NCI-H2196 treated with DMSO at 0.1 percent for 48 hours (cell line): ENCODE measurements around the gene SLC39A11.

Experiments
- DNase-seq: peaks from one replicate; lab custom pipeline; 2025; ENCODE audit not compliant: unreplicated experiment; lab: John Stamatoyannopoulos, UW

Gene SLC39A11

DNA sequence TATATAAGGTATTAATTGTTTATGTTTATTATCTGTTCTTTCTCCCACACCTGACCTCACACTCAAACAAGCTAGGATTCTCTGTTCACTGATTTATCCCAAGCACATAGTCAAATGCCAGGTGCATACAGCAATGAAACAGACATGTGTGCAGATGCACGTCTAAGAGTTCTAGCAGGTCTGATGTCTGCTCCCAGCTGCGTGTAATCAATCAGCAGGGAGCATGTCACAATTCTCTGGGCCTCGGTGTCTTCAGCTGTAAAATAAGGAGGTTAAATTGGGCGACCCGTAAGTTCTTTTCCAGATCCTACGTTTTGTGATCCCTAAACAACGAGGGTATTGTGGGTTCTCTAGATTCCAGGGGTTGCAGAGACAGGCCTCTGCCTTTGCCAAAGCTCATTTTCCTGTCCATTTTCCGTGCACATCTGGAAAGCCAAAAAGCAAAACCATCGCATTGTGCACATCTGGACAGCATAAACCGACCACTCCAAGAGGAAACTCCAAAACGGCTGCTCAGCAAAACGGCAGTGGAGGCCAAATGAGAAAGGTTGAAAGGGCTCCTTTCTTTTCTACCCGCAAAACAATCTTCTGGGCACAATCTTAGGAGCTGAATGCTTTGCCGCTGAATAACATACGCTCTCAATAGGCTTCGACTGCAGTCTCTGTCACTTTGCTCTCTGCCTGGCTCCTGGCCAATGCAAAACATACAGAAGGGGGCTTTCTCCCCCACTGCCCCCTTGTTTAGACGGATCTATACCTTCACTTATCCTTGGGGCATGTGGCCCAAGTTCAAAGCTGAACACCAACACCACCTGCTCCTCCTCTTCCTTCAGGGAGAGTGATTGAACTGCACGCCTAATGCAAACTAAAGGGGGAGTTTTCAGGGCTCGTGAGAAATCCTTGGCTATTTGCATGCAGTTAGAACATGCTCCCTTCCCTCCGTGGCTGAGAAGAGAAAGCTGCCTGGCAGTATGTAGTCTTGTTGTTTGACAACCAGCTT, 426.3 kb downstream of the SLC39A11 start:
- no peak for DNase-seq

DNA sequence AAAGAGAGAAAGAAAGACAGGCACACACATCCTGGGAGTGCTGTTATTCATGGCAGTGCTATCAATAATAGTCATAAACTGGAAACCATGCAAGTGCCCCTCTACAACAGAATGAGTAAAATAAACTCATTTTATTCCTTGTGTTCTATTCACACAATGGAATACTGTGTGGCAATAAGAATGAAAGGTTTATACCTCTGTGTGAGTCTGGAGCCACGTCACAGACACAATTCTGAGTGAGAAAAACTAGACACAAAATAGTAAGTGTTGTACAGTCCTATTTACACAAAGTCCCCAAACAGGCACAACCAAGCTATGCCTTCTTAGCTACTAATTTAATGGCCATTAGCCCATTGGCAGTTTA, 429.7 kb downstream of the SLC39A11 start:
- no peak for DNase-seq

DNA sequence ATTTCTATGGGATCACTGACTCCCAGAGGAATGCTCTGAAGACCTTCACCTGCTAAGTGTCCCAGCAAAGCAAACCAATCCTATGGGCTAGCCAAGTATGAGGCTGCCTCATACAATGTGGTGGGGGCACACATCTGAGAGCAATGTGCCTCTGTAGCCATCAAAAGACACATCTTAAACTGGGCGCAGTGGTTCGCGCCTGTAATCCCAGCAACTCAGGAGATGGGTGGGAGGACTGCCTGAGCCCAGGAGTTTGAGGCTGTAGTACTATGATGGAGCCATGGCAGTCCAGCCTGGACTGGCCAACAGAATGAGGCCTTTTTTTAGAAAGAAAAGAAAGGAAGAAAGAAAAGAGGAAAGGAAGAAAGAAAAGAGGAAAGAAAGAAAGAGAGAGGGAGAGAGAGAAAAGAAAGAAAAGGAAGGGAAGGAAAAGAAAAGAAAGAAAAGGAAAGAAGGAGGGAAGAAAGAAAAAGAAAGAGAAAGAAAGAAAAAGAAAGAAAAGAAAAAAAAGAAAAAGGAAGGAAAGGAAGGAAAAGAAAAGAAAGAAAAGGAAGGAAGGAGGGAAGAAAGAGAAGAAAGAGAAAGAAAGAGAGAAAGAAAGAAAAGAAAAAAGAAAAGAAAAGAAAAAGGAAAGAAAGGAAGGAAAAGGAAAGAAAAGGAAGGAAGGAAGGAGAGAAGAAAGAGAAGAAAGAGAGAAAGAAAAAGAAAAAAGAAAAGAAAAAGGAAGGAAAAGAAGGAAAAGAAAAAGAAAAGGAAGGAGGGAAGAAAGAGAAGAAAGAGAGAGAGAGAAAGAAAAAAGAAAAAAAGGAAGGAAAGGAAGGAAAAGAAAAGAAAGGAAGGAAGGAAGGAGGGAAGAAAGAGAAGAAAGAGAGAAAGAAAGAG, 430.3 kb downstream of the SLC39A11 start:
- no peak for DNase-seq

DNA sequence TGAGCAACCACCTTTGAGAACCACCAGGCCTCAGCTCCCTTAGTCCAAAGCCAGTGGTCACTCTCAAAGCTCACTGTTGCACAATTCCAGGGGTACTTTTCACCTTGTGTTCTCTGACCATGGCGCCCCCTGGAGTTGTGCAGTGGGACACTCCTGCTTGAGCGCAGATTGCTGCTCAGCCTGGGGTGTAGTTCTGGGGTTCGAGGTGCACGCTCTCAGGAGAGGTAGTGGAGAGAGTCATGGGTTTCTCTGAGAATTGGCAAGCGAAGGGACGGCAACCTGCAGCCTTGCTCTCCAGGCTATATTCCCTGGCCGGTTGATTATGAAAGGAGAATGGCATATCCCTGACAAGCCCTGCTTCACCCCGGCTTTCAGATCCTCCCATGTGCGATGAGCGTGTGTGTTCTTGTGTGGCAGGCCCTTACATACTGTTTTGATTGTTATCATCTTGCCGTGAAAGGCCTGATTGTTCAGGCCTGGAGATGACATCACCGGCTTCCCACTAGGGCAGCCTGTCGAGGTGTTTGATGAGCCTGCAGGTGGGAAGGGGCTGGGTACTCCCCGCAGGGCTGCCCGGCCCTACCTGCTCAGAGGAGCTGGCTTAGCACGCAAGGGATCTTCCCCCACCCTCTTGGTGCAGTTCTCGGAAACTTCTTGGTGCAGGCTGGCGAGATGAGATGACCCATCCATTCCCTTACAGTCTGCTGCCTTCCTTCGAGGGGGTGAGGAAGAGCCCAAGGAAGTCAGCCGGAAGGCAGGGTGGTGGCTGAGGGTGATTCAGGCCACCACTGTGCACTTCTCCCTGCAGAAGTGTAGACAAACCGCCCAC, 431.2 kb downstream of the SLC39A11 start:
- no peak for DNase-seq

DNA sequence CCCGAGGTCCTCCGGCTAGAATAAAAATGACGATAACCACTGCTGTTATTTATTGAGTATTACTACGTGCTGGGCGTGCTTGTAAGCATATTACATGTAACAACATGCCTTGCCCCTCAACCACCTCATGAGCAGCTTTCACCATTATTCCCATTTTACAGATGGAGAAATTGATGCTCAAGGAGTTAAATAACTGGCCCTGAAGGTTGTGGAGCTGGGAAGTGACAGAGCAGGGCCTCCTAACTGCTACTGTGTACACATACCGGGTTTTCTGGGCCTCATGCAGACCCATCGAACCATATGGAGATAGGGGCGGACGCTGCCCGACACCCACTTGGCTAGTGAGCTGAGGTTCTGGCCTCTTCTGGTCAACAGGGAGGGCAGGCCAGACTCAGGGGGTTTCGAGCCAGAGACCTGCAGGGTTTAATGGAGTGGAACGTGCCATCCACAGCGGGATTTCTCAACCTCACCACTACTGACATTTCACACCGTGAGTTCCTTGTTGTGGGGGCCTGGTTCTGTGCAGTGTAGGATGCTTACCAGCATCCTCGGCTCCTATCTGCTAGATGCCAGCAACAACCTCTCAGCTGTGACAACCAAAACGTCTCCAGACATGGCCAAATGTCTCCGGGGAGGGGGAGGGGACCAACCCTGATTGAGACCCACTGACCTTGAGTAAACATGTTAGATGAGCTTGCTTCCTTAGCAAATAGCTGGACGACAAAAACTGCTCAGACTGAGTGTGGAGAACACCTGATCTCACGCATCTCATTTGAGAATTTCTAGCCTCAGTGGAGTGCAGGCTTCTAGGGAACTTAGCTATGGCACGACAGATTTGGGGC, 432.0 kb downstream of the SLC39A11 start:
- DNase-seq, result no peak

DNA sequence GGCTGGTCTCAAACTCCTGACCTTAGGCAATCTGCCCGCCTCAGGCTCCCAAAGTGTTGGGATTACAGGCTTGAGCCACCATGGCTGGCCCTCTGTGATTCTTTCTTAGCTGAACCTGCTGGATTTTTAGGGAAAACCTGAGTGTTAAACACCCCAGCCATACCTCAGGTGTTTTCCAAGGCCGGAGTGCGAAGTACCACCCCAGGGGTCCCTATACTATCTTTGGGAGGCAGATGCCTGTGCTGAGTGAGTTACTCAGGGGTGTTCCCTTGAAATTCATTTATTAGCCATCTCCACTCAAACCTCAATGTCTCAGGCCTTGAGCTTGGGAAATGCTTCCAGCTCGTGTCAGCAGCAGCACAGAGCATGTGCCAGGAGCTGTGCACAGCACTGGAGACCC, 432.7 kb downstream of the SLC39A11 start:
- DNase-seq, result no peak

DNA sequence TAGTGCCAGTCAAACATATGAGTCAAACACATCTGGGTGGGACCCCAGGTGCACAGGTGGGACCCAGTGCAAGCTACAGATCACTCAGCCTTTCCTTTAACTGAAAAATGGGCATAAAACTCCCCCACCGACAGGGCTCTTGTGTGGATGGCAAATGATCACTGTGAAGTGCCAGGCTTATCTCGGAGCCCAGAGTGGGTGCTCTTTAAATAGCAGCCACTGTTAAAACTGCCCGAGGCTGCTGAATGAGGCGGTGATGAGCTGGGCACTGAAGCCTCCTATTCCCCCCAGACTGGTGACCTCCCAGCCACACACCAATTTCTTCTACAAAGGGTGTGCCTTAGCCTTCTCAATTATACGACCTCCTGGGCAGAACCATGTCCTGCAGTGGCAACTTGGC, 433.8 kb downstream of the SLC39A11 start:
- no peak for DNase-seq

DNA sequence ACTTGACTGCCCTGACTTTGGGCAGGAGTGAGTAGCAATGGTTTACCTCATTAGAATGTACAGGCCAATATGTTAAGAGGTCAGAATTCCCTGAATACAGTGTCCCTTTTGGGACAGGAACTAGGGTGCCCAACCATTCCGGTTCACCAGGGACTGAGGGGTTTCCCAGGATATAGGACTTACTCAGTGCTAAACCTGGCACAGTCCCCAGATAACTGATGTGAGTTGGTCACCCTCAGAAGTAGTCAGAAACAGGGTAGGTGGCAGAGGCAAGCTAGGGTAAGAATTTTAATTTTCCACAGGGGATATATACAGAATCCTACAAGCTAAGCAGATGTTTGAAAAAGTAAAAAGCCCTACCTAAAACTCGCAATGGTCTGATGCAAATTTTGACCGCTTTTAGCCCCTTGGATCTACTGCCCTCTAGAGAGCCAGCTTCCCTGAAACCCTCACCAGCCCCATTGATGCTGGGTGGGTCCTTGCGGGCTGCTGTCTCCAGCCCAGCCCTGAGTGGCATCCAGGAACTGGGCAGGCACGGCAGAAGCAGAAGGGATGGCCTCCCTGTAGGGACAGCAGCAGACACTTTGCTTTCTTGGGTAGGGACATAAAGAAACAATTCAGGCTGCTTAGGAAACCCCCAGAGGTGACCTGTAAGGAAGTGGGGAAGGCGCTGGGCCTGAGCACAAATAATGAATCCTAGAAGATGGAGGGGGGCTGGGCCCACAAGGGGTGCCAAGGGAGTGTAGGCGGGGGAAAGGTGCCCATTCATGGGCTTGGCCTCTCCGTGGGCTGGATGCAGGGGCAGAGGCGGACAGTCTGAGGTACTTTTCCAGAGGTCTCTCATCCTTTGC, 434.8 kb downstream of the SLC39A11 start:
- DNase-seq, result no peak

DNA sequence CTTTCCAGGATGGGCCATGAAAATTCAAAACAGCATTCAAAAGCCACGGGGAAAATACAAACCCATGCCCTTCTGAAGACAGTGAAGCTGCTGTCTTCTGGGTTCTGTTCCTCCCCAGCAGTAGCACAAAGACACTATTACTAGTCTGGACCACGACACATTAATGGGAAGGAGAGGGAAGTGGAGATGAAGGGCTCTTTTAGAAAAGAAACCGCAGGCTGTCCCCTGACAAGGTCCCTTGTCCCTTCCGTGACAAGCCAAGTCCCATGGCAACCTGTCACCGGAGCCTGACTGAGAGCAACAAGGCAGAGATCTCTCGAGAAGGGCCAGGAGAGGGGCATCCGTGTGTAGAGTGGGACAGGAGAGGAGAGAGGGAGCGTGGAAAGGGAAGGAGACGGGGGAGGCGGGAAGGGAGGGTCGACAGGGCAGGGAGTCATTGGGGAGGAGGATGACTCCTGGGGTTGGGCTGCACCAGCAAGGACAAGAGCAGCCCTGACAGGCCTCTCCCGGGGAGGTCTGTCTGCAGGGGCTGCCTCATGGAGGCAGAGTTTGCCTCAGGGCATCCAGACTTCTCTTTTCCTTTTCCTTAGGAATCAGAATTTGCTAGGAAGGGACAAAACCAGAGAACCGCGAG, 436.2 kb downstream of the SLC39A11 start:
- no peak for DNase-seq

DNA sequence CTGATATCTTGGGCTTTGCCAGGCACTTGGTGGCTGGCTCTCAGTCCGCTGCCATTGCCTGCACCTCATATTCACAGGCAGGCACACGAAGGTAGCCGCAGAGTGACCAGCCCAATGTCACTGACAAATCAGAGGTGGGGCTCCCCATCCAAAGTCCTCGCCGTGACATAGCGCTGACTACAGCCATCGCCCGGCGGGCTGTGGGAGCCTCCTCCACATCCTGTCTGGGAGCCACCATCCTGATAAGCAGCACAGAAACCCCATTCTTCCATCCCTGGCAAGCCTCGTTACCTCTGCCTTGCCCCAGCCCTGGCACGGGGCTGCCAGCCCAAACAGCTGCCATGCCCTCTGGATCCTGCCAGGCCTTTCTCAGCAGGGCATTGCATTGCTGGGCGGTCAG, 437.8 kb downstream of the SLC39A11 start:
- DNase-seq, result no peak

DNA sequence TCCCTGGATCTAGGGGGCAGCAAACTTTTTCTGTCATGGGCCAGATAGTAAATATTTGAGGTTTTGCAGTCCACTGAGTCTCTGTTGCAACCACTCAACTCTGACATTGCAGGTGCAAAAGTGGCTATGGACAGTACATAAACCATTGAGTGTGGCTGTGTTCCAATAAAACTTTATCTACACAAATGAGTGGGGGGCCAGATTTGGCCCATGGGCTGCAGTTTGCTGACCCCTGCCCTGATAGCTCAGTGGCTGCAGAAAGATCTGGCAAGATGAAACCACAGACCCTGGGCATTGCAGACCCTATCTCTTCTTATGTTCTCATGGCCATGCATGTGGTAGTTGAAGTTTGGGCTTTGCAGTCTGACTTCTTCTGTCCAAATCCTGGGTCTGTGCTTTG, 440.5 kb downstream of the SLC39A11 start:
- DNase-seq, result no peak

DNA sequence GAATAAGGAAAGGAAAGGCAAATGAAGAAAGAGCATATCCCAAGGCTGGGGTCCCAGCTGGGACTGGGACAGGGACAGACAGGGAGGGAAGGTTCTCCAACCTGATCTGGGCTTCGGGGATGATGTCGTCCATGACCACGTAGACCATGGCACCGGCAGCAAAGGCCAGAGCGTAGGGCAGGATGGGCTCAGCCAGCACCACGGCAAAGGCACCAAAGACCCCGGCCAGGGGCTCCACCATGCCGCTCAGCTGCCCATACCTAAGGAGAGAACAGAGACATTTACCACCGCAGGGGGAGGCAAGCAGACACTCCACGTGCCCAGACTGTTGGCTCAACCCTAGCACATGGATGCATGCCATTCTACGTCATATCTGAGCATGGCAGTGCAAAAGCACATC, 443.8 kb downstream of the SLC39A11 start:
- DNase-seq, result no peak

DNA sequence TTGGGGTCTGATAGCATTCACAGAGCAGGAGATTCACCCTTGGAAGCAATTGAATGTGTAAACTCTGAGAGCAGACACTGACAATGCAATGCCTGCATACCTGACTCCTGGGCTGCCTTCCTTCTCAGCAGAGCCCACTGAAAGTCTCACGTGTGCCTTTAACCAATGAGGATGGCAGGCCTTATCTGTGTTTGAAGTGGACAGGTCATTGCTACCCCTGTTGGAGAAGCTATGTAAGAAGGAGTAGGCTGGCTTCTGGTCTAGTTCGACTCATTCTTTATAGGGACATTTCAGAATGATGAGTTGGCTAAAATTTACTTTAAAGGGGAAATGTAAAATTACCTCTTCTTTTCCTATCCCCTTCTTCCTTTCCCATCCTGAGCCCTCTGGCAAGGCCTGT, 446.3 kb downstream of the SLC39A11 start:
- DNase-seq, result no peak

DNA sequence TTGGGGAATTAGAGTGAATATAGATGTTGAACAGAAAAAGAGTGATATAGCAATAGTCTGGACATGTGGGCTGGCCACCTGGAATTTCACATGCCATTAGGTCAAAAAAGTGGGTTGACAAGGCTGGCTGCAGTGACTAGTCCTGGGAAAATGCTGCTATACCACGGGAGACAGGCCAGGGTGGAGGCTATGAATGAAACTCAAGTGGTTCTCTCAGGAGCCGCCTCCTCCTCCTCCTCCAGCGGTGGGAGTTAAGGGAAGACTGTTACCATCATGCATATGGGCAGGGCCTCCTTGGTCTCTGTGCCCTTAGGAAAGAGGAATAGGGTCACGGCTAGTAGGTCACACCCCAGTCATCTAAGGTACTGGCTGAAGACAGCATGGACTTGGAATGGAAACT, 448.0 kb downstream of the SLC39A11 start:
- no peak for DNase-seq

DNA sequence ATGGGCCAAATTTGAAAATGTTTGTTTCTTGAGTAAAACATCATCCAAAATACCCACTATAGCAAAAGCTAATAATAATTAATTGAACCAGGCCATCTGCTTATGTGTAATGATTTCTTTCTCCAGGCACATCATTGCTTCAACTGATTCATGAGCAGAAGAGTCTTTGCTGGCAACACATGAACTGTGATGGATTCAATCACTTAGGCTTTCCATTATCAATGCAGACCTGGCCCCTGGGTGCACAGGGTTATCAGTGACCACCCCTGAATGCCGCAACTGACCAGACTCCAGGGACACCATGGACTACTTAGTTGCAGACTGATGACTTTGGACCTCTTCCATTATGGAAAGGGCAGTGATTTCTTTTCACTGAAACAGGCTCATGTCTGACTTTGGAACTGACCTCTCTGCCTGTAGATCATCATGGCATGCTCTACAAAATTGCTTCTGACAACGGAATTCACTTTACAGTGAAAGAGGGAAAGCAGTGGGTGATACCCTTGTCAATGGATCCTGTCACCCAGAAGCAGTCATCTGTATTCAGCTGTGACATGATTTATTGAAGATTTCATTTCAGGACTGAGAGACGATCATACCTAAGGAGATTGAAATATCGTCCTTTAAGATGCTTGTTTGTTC, 448.8 kb downstream of the SLC39A11 start:
- DNase-seq, result no peak

DNA sequence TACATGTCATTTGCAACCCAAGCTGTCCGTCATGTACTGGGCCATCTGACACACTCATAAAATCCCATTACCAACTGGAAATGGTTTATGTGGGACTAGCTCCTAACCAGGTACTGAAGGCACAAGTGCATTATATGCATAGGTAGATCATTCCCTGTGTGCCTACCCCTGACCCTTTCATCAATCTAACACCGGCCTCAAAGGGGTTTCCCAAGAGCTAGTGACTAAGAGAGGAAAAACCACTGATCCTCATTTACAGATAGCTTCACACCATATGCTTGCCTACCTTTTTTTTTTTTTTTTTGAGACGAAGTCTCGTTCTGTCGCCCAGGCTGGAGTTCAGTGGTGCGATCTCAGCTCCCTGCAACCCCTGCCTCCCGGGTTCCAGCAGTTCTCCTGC, 449.8 kb downstream of the SLC39A11 start:
- no peak for DNase-seq

DNA sequence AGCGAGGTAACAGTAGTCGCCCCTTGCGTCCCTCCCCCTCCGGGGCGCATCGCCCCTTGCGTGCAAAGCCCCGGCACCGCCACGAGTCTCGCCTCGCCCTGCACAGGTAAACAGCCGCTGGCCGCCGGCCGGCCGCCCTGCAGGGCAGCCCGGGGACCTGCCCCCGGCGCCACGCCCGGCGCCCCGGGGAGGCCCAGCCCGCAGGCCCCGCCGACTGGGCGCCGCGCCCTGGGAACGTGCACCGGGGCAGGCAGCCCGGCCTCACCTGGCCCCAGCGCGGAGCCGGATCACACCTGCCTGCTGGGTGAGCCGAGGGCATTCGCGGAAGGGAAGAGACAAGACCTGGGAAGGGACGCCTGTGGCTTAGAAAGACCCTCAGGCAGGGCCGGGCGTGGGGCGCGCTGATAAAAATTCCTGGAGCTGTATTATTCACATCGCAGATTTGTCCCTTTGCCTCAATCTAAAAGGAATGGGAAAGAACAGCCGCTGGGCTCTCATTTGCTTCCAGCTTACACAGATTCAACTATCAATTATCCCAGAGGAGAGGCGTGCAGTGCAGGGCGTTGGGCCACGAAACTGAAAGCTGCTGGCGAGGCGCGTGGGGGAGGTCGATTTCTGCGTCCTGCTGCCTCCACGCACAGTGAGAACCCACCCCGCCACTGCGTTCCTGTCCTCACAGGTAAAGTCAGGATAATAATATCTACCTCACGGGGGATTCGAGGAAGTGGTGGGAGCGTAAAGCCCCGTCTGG, 451.9 kb downstream of the SLC39A11 start:
- no peak for DNase-seq

DNA sequence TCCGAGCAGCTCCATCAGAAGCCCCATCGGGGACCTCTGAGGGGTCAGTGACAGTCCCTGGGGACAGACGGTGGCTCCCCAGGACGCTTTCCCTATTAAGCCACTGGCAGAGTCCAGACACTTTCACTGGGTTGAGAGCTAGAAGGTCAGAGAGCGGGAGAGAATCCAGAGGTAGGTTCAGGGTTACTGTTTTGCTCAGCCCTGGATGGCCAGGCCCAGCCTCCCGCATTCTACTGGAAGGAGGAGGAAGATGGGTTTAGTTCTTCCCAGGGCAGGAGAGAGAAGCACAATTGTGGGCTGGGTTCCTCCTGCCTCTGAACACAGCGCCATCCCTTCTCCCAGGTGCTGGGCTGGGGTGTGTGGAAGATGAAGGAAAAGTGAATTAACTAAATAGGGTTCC, 452.8 kb downstream of the SLC39A11 start:
- DNase-seq, result no peak
